ENCODE measurements around the gene BEND6.

DNA sequence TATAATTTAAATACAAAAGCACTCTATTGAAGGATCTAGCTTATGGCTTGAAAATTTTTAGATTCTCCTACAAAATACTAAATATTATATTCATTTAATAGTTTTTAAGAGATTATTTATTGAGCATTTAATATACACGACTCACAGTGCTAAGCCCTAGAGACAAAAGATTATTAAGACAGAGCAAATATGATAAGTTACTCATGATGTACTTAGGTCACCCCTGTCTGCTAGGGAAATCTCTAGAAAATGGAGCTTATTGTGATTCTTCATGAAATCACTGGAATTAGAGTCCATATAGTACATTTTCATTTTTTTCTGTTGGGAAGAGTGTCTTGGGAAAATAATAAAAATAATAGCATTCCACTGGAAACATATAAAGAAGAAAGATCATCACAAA, 37.8 kb downstream of the BEND6 start:
- TF ChIP-seq, protein P1, sequence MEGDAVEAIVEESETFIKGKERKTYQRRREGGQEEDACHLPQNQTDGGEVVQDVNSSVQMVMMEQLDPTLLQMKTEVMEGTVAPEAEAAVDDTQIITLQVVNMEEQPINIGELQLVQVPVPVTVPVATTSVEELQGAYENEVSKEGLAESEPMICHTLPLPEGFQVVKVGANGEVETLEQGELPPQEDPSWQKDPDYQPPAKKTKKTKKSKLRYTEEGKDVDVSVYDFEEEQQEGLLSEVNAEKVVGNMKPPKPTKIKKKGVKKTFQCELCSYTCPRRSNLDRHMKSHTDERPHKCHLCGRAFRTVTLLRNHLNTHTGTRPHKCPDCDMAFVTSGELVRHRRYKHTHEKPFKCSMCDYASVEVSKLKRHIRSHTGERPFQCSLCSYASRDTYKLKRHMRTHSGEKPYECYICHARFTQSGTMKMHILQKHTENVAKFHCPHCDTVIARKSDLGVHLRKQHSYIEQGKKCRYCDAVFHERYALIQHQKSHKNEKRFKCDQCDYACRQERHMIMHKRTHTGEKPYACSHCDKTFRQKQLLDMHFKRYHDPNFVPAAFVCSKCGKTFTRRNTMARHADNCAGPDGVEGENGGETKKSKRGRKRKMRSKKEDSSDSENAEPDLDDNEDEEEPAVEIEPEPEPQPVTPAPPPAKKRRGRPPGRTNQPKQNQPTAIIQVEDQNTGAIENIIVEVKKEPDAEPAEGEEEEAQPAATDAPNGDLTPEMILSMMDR (IDR thresholded peaks at IDR 0.05) = no peak
- TF ChIP-seq POLR2AphosphoS5 (IDR thresholded peaks at IDR 0.05; ENCODE audit: insufficient read depth in 1 of 2, low read depth in 1 of 2) (no peak), POLR2A (IDR thresholded peaks at IDR 0.05) (no peak)

Data from vagina (tissue), 2 donors.